Measurements from ENCODE around the gene USP4.
A peak's percentile ranks its signal among the peaks of the same experiment; 100 is the strongest.
"Not testable (repeated sequence)": the region's sequence is repeated elsewhere in the genome, so short reads cannot be mapped to it uniquely, and the experiment has no call there.

The USP4 gene

DNA sequence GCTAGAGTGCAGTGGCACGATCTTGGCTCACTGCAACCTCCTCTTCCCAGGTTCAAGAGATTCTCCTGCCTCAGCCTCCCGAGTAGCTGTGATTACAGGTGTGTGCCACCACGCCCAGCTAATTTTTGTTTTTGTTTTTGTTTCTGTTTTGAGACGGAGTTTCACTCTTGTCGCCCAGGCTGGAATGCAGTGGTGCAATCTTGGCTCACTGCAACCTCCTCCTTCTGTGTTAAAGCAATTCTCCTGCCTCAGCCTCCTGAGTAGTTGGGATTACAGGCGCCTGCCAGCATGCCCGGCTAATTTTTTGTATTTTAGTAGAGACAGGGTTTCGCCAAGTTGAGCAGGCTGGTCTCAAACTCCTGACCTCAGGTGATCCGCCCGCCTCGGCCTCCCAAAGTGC is 99.8 kb downstream of the USP4 start:
- CTCF ChIA-PET = interaction anchor here (1.1 kb wide), 1 partner anchor 13 kb away, joined by 3 read pairs; no protein-coding TSS in a partner anchor
- not testable (repeated sequence) for H3K27ac ChIP-seq (ENCODE audit: insufficient read depth in 1 of 2, low read depth in 1 of 2, low read length in 2 of 2, poor library complexity in 1 of 2, severe bottlenecking in 2 of 2); H3K4me3 ChIP-seq (ENCODE audit: control insufficient read depth in 1 of 7, extremely low read depth in 1 of 7, insufficient read depth in 4 of 7, low read depth in 2 of 7, low read length in 6 of 7); H3K27me3 ChIP-seq (replicated peaks in 2 of 5; ENCODE audit: control insufficient read depth in 4 of 5, insufficient read depth in 5 of 5, low read length in 4 of 5); DNase-seq; H3K9me3 ChIP-seq (ENCODE audit: control extremely low read depth in 1 of 5, control insufficient read depth in 4 of 5, insufficient read depth in 2 of 5, low read depth in 1 of 5, low read length in 4 of 5); H3K36me3 ChIP-seq (ENCODE audit: control insufficient read depth in 4 of 4, insufficient read depth in 4 of 4, low read length in 3 of 4)
- POLR2A ChIA-PET = interaction anchor here (0.6 kb wide), 1 partner anchor 11 kb away, joined by 6 read pairs; no protein-coding TSS in a partner anchor
- peaks cover 0 to 12% (median 7%) of the 10 kb centered on the region in 4 experiments for H3K4me1 ChIP-seq (ENCODE audit: control extremely low read depth in 1 of 4, control insufficient read depth in 4 of 4, insufficient read depth in 4 of 4, low read length in 3 of 4)
- 100% methylated on average over 9 of the region's 11 CpGs for WGBS (ENCODE audit: insufficient coverage)

DNA sequence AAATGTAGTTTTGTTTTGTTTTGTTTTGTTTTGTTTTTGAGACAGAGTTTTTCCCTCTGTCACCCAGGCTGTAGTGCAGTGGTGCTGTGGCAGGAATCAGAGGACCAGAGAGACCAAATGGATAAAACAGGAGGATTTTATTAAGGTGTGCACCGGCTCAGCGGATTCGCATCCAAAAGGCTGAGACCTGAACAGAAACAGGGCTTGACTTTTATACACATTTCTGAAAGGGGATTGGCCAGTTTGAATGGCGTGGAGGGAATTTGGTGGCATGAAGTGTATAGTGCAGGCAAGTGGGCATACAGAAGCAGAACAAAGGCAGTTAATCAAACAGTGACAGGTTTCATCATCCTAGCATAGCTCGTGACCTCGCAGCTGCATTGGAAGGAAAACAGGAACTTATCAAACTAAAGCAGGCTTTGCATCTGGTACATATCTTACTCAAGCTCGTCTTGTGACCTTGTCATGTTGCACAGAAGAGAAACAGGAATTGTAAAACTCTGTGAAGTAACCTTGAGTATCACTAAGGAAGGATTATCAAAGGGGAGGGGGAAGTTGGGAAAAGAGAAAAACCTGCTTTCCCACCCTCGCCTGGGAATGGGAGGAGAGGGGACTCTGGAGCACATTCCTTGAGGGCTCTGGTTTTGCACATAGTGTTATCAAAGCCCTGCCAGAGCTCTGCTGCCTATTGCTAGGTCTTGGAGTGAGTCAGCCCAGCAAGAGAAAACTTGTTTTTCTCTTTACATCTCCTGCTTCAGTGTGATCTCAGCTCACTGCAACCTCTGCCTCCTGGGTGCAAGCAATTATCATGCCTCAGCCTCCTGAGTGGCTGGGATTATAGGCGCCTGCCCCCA is 101.4 kb downstream of the USP4 start:
- Histone ChIP-seq H3K27ac (ENCODE audit: insufficient read depth in 1 of 2, low read depth in 1 of 2, low read length in 2 of 2, poor library complexity in 1 of 2, severe bottlenecking in 2 of 2) (peak overlapping the region; percentile 74 to 89), H3K4me1 (ENCODE audit: control extremely low read depth in 1 of 4, control insufficient read depth in 4 of 4, insufficient read depth in 4 of 4, low read length in 3 of 4) (peaks cover 0 to 12% (median 7%) of the 10 kb centered on the region in 4 experiments), H3K27me3 (replicated peaks in 2 of 5; ENCODE audit: control insufficient read depth in 4 of 5, insufficient read depth in 5 of 5, low read length in 4 of 5) (no peaks in the 10 kb centered on the region), H3K36me3 (ENCODE audit: control insufficient read depth in 4 of 4, insufficient read depth in 4 of 4, low read length in 3 of 4) (no peaks in the 10 kb centered on the region), H3K4me3 (ENCODE audit: control insufficient read depth in 1 of 7, extremely low read depth in 1 of 7, insufficient read depth in 4 of 7, low read depth in 2 of 7, low read length in 6 of 7) (peak overlapping the region in 2 of 7 experiments; percentile 33 to 48), H3K9me3 (ENCODE audit: control extremely low read depth in 1 of 5, control insufficient read depth in 4 of 5, insufficient read depth in 2 of 5, low read depth in 1 of 5, low read length in 4 of 5) (peaks cover 0 to 17% (median 9%) of the 10 kb centered on the region in 5 experiments)
- ChIA-PET CTCF (interaction anchor here (0.6 to 1.1 kb wide), 3 partner anchors 16 to 165 kb away, joined by 3 to 5 read pairs (median 4); no protein-coding TSS in a partner anchor), POLR2A (interaction anchor here (0.6 to 1.3 kb wide), 3 partner anchors 10 to 65 kb away, joined by 3 to 5 read pairs (median 3); no protein-coding TSS in a partner anchor)
- peak; percentile 94 to 98 (median 96) for DNase-seq
- WGBS (ENCODE audit: insufficient coverage) = 48% methylated on average over 9 of the region's 9 CpGs

DNA sequence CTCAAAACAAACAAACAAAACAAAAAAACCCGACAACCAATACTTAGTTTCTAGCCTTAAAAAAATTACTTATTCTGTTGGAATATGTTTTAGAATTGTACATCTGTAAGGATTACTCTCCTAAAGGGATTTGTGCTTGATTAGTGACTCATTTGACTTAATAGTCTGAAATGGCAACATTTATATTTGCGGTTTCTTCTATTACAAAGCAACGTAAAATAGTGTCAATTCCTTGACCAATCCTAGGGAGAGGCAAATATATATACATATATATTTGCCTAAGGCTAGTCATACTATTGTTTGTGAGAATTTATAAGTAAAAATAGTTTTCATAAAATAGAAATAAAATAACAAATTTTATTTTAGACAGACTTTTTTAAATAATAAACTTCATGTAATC is 102.5 kb downstream of the USP4 start:
- no CpG with 5 or more reads among the region's 3 CpGs for WGBS (ENCODE audit: insufficient coverage)
- DNase-seq = no peak
- ChIA-PET CTCF (no interaction called here), POLR2A (interaction anchor here (1.3 kb wide), 1 partner anchor 22 kb away, joined by 3 read pairs; no protein-coding TSS in a partner anchor)
- Histone ChIP-seq H3K4me3 (ENCODE audit: control insufficient read depth in 1 of 7, extremely low read depth in 1 of 7, insufficient read depth in 4 of 7, low read depth in 2 of 7, low read length in 6 of 7) (no peak overlapping the region), H3K9me3 (ENCODE audit: control extremely low read depth in 1 of 5, control insufficient read depth in 4 of 5, insufficient read depth in 2 of 5, low read depth in 1 of 5, low read length in 4 of 5) (peaks cover 0 to 29% (median 14%) of the 10 kb centered on the region in 5 experiments), H3K4me1 (ENCODE audit: control extremely low read depth in 1 of 4, control insufficient read depth in 4 of 4, insufficient read depth in 4 of 4, low read length in 3 of 4) (peaks cover 0 to 12% (median 7%) of the 10 kb centered on the region in 4 experiments), H3K27ac (ENCODE audit: insufficient read depth in 1 of 2, low read depth in 1 of 2, low read length in 2 of 2, poor library complexity in 1 of 2, severe bottlenecking in 2 of 2) (peak overlapping the region in 1 of 2 experiments; percentile 89), H3K27me3 (replicated peaks in 2 of 5; ENCODE audit: control insufficient read depth in 4 of 5, insufficient read depth in 5 of 5, low read length in 4 of 5) (no peaks in the 10 kb centered on the region), H3K36me3 (ENCODE audit: control insufficient read depth in 4 of 4, insufficient read depth in 4 of 4, low read length in 3 of 4) (no peaks in the 10 kb centered on the region)

DNA sequence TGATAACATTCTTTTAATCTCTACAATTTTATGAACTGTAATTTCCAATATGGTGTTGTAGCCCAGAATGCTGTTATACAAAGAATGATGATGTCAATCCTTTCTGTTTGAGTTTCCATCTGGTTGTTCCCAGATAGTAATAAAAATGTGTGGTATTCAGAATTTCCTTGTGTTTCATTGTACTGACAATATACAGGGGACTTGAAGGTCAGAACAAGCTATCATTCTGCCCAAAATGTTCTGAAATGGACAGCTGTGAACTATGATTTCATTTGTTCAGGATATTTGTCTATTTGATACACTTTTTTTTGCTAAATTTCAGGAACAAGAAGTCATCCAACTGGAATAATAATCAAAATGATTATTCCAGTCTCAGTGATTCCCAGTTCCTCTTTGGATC is 103.6 kb downstream of the USP4 start:
- DNase-seq = no peak

DNA sequence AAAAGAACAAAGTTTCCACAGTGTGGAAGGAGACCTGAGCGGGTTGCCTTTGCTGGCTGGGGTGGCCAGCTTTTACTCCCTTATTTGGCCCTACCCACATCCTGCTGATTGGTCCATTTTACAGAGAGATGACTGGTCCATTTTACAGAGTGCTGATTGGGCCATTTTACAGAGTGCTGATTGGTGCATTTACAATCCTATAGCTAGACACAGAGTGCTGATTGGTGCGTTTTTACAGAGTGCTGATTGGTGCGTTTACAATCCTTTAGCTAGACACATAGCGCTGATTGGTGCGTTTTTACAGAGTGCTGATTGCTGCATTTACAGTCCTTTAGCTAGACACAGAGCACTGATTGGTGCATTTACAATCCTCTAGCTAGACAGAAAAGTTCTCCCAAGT is 111.0 kb downstream of the USP4 start:
- H3K9me3 ChIP-seq (ENCODE audit: control extremely low read depth in 1 of 5, control insufficient read depth in 4 of 5, insufficient read depth in 2 of 5, low read depth in 1 of 5, low read length in 4 of 5) = peaks cover 2 to 49% (median 26%) of the 10 kb centered on the region in 5 experiments
- 97% methylated on average over 5 of the region's 5 CpGs for WGBS (ENCODE audit: insufficient coverage)
- H3K4me3 ChIP-seq (ENCODE audit: control insufficient read depth in 1 of 7, extremely low read depth in 1 of 7, insufficient read depth in 4 of 7, low read depth in 2 of 7, low read length in 6 of 7); H3K36me3 ChIP-seq (ENCODE audit: control insufficient read depth in 4 of 4, insufficient read depth in 4 of 4, low read length in 3 of 4); H3K4me1 ChIP-seq (ENCODE audit: control extremely low read depth in 1 of 4, control insufficient read depth in 4 of 4, insufficient read depth in 4 of 4, low read length in 3 of 4); H3K27ac ChIP-seq (ENCODE audit: insufficient read depth in 1 of 2, low read depth in 1 of 2, low read length in 2 of 2, poor library complexity in 1 of 2, severe bottlenecking in 2 of 2); H3K27me3 ChIP-seq (replicated peaks in 2 of 5; ENCODE audit: control insufficient read depth in 4 of 5, insufficient read depth in 5 of 5, low read length in 4 of 5); POLR2A ChIA-PET; DNase-seq: not testable (repeated sequence)
- CTCF ChIA-PET = interaction anchor here (2.3 kb wide), 1 partner anchor 58 kb away, joined by 6 read pairs; the partner anchor contains the start of gene KLHDC8B

More for the DNA sequence above, 103.6 kb downstream of the USP4 start:
- H3K9me3 ChIP-seq (ENCODE audit: control extremely low read depth in 1 of 5, control insufficient read depth in 4 of 5, insufficient read depth in 2 of 5, low read depth in 1 of 5, low read length in 4 of 5) = peaks cover 0 to 37% (median 15%) of the 10 kb centered on the region in 5 experiments
- H3K4me3 ChIP-seq (ENCODE audit: control insufficient read depth in 1 of 7, extremely low read depth in 1 of 7, insufficient read depth in 4 of 7, low read depth in 2 of 7, low read length in 6 of 7) = no peak overlapping the region
- CTCF ChIA-PET = no interaction called here
- POLR2A ChIA-PET = no interaction called here
- no peak overlapping the region for H3K27ac ChIP-seq (ENCODE audit: insufficient read depth in 1 of 2, low read depth in 1 of 2, low read length in 2 of 2, poor library complexity in 1 of 2, severe bottlenecking in 2 of 2)
- no peaks in the 10 kb centered on the region for H3K27me3 ChIP-seq (replicated peaks in 2 of 5; ENCODE audit: control insufficient read depth in 4 of 5, insufficient read depth in 5 of 5, low read length in 4 of 5)
- peaks cover 0 to 12% (median 7%) of the 10 kb centered on the region in 4 experiments for H3K4me1 ChIP-seq (ENCODE audit: control extremely low read depth in 1 of 4, control insufficient read depth in 4 of 4, insufficient read depth in 4 of 4, low read length in 3 of 4)
- H3K36me3 ChIP-seq (ENCODE audit: control insufficient read depth in 4 of 4, insufficient read depth in 4 of 4, low read length in 3 of 4) = no peaks in the 10 kb centered on the region

All from common myeloid progenitor, CD34-positive (primary cell).